SK-N-SH (cell line): ENCODE data around the gene KCNK17. TPM values are rescaled to one million over a fixed set of nuclear protein-coding genes. Genes with fewer than 3 reads are reported as not detected.

ENCODE experiments used
- CTCF ChIA-PET: fragments of 300-600, 350-600 bp; formaldehyde crosslinking; extraction: SDS; loops from one replicate; lab custom pipeline; 2021; lab: Yijun Ruan, JAX
- POLR2A ChIA-PET: fragments of 350-600 bp; sonication (Branson Sonifier 250); formaldehyde crosslinking; extraction: SDS; loops from one replicate; lab custom pipeline; 2020; ENCODE audit warnings: antibody characterized with exemption, inconsistent platforms; lab: Yijun Ruan, JAX
- DNase-seq: peaks from one replicate; pipeline ENCODE4 v3.0.0; 2012
- H2AFZ ChIP-seq: fragments of 200-600 bp; sonication (generic); 2 replicates; pipeline ENCODE4 v1.8.1; 2016; ENCODE audit warnings: antibody characterized with exemption, mild to moderate bottlenecking, low read depth
- H3F3A ChIP-seq: fragments of 200-600 bp; sonication (generic); replicated peaks from 2 replicates; pipeline ENCODE3; 2016; ENCODE audit warnings: antibody characterized with exemption, mild to moderate bottlenecking; ENCODE audit not compliant: insufficient read depth
- H3K27ac ChIP-seq, 2 experiments: fragments of 200-500 bp in 1 of 2; fragments of 200-600 bp in 1 of 2; sonication (Bioruptor generic) in 1 of 2; sonication (generic), shearing (Covaris generic) in 1 of 2; 2 replicates each; pipeline versions ENCODE4 v1.5.1 to v1.6.1; 2014 to 2016; ENCODE audit warnings: low read depth in 2 of 2, inconsistent platforms in 1 of 2, low read length in 1 of 2, mild to moderate bottlenecking in 1 of 2, mixed read lengths in 1 of 2
- H3K27me3 ChIP-seq: fragments of 200-600 bp; sonication (generic), shearing (Covaris generic); 2 replicates; pipeline ENCODE4 v1.6.1; 2016; ENCODE audit warnings: mixed run types; ENCODE audit not compliant: insufficient read depth
- H3K36me3 ChIP-seq, 2 experiments: fragments of 200-500 bp in 1 of 2; fragments of 200-600 bp in 1 of 2; sonication (Bioruptor generic) in 1 of 2; sonication (generic) in 1 of 2; replicated peaks in 1 of 2; 2 replicates each; pipeline versions ENCODE3 to v1.5.1; 2014 to 2016; ENCODE audit warnings: low read length in 1 of 2, mild to moderate bottlenecking in 1 of 2; ENCODE audit not compliant: insufficient read depth in 2 of 2, control insufficient read depth in 1 of 2
- H3K4me1 ChIP-seq, 2 experiments: fragments of 200-500 bp in 1 of 2; fragments of 200-600 bp in 1 of 2; sonication (Bioruptor generic) in 1 of 2; sonication (generic), shearing (Covaris generic) in 1 of 2; 2 replicates each; pipeline versions ENCODE4 v1.5.1 to v1.6.1; 2014 to 2016; ENCODE audit warnings: low read depth in 1 of 2, low read length in 1 of 2, mixed run types in 1 of 2; ENCODE audit not compliant: insufficient read depth in 2 of 2, control insufficient read depth in 1 of 2
- H3K4me2 ChIP-seq: fragments of 200-600 bp; sonication (generic), shearing (Covaris generic); 2 replicates; pipeline ENCODE4 v1.6.1; 2017; ENCODE audit warnings: mixed run types
- H3K4me3 ChIP-seq, 2 experiments: fragments of 200-500 bp in 1 of 2; fragments of 200-600 bp in 1 of 2; sonication (Bioruptor generic) in 1 of 2; sonication (generic), shearing (Covaris generic) in 1 of 2; 2 replicates each; pipeline versions ENCODE4 v1.5.1 to v1.8.1; 2014 to 2016; ENCODE audit warnings: low read depth in 2 of 2, inconsistent platforms in 1 of 2, low read length in 1 of 2, mild to moderate bottlenecking in 1 of 2, mixed read lengths in 1 of 2, moderate library complexity in 1 of 2
- H3K79me2 ChIP-seq: fragments of 200-600 bp; sonication (generic); 2 replicates; pipeline ENCODE4 v1.8.1; 2017; ENCODE audit warnings: mild to moderate bottlenecking; ENCODE audit not compliant: insufficient read depth
- H3K9ac ChIP-seq: fragments of 200-600 bp; sonication (generic); 2 replicates; pipeline ENCODE4 v1.6.1; 2017; ENCODE audit warnings: mixed run types
- H3K9me2 ChIP-seq: fragments of 200-600 bp; sonication (generic); 2 replicates; pipeline ENCODE4 v1.6.1; 2017; ENCODE audit warnings: mixed run types
- H3K9me3 ChIP-seq: fragments of 200-600 bp; sonication (generic); 2 replicates; pipeline ENCODE4 v1.6.1; 2017; ENCODE audit warnings: mixed run types, mild to moderate bottlenecking, moderate library complexity
- H4K20me1 ChIP-seq: fragments of 200-600 bp; sonication (generic); 2 replicates; pipeline ENCODE4 v1.6.1; 2017; ENCODE audit warnings: mild to moderate bottlenecking, mixed run types; ENCODE audit not compliant: insufficient read depth
- CHD2 ChIP-seq: fragments of 150-350 bp; IDR thresholded peaks from 2 replicates; pipeline ENCODE4 v1.6.1; 2018; ENCODE audit warnings: low read length; ENCODE audit not compliant: partially characterized antibody
- FOXM1 ChIP-seq: IDR thresholded peaks from 2 replicates; pipeline ENCODE4 v1.4.0; 2012; ENCODE audit warnings: low read depth, mild to moderate bottlenecking
- GABPA ChIP-seq: IDR thresholded peaks from 2 replicates; pipeline ENCODE4 v1.4.0; 2012; ENCODE audit warnings: low read depth, mild to moderate bottlenecking
- GATA2 ChIP-seq: sonication (generic); formaldehyde crosslinking; IDR thresholded peaks from 2 replicates; pipeline ENCODE4 v1.5.0; 2020; ENCODE audit warnings: mild to moderate bottlenecking, missing genetic modification reagents
- NRF1 ChIP-seq: IDR thresholded peaks from 2 replicates; pipeline ENCODE4 v1.6.1; 2012; ENCODE audit warnings: low read depth, mild to moderate bottlenecking, low read length
- RFX5 ChIP-seq: IDR thresholded peaks from 2 replicates; pipeline ENCODE4 v1.6.1; 2012; ENCODE audit warnings: mild to moderate bottlenecking, improper control_type of control experiment, low read length
- RXRA ChIP-seq: IDR thresholded peaks from 2 replicates; pipeline ENCODE4 v1.4.0; 2012; ENCODE audit warnings: low read depth, mild to moderate bottlenecking, borderline replicate concordance
- SIN3A ChIP-seq: IDR thresholded peaks from 2 replicates; pipeline ENCODE4 v1.6.1; 2012; ENCODE audit warnings: low read depth, mild to moderate bottlenecking, low read length, moderate library complexity, borderline replicate concordance
- SMC3 ChIP-seq: IDR thresholded peaks from 2 replicates; pipeline ENCODE4 v1.6.1; 2012; ENCODE audit warnings: low read depth, low read length, improper control_type of control experiment
- YY1 ChIP-seq: IDR thresholded peaks from 2 replicates; pipeline ENCODE4 v1.4.0; 2012; ENCODE audit warnings: low read depth, mild to moderate bottlenecking
- WGBS: methylation state at CpG from one replicate; pipeline ENCODE4 v1.1.6; 2017; ENCODE audit warnings: low lambda C conversion rate; 5-methylcytosine and 5-hydroxymethylcytosine counted together
- polyA plus RNA-seq, 3 experiments: library from polyadenylated mRNA; depleted of rRNA; stranded (reverse); fragments of >200 nt; gene quantifications; 2 replicates each; pipeline ENCODE4 v1.2.3, GENCODE V29; 2012
- TF ChIP-seq, protein P1 (sequence below): IDR thresholded peaks from 2 replicates; pipeline ENCODE4 v1.4.0; 2012; ENCODE audit warnings: low read depth, borderline replicate concordance
- TF ChIP-seq, protein P2 (sequence below): IDR thresholded peaks from 2 replicates; pipeline ENCODE4 v1.6.1; 2012; ENCODE audit warnings: mild to moderate bottlenecking, low read depth, low read length, moderate library complexity

KCNK17 gene
- polyA plus RNA-seq, 1 of the 3 experiments (the other 2 are of a cell fraction) = not detected

DNA sequence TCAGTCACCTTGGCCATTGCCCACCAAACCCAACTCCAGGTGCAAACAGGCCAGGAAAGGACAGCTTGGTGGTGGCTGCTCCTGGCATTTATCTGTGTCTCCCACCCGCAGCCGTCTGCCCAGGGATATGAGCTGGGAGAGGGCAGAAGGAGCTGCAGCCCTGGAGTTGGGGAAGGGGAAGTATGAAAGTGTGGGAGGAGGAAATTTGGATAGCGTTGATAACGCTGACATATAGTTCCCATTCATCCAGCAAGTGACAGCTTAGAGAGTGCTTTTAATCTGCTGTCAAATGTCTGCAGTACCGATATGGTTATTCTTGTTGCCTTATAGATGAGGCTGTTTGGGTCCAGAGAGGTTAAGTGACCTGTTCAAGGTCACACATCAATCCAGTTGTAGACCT lies 7.5 kb upstream of the KCNK17 start:
- no peaks in the 10 kb centered on the region for H3K79me2 ChIP-seq
- H3K4me3 ChIP-seq = no peak overlapping the region
- H3K9ac ChIP-seq = no peak overlapping the region
- CTCF ChIA-PET = interaction anchor here (1.2 to 3.8 kb wide), 5 partner anchors 11 to 156 kb away, joined by 3 to 20 read pairs (median 4); no protein-coding TSS in a partner anchor
- no peak overlapping the region for H3K4me2 ChIP-seq
- TF ChIP-seq CHD2 = no peak
- no peak for TF ChIP-seq RFX5
- TF ChIP-seq, protein P1, sequence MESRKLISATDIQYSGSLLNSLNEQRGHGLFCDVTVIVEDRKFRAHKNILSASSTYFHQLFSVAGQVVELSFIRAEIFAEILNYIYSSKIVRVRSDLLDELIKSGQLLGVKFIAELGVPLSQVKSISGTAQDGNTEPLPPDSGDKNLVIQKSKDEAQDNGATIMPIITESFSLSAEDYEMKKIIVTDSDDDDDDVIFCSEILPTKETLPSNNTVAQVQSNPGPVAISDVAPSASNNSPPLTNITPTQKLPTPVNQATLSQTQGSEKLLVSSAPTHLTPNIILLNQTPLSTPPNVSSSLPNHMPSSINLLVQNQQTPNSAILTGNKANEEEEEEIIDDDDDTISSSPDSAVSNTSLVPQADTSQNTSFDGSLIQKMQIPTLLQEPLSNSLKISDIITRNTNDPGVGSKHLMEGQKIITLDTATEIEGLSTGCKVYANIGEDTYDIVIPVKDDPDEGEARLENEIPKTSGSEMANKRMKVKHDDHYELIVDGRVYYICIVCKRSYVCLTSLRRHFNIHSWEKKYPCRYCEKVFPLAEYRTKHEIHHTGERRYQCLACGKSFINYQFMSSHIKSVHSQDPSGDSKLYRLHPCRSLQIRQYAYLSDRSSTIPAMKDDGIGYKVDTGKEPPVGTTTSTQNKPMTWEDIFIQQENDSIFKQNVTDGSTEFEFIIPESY = no peak
- TF ChIP-seq FOXM1 = no peak
- no peak for TF ChIP-seq GABPA
- no peak for TF ChIP-seq NRF1
- TF ChIP-seq, all 33 proteins: peak for 0
- H4K20me1 ChIP-seq = no peaks in the 10 kb centered on the region
- no peak for DNase-seq
- H3F3A ChIP-seq = no peaks in the 10 kb centered on the region
- no peak overlapping the region for H2AFZ ChIP-seq
- WGBS = 41% methylated on average over 4 of the region's 5 CpGs
- H3K27me3 ChIP-seq = no peaks in the 10 kb centered on the region
- no peaks in the 10 kb centered on the region for H3K9me2 ChIP-seq
- H3K4me1 ChIP-seq = peaks cover 0 to 2% of the 10 kb centered on the region in 2 experiments; a peak in 1 of 4 replicates
- POLR2A ChIA-PET = no interaction called here
- no peaks in the 10 kb centered on the region for H3K9me3 ChIP-seq
- H3K36me3 ChIP-seq = no peaks in the 10 kb centered on the region
- no peak overlapping the region for H3K27ac ChIP-seq

DNA sequence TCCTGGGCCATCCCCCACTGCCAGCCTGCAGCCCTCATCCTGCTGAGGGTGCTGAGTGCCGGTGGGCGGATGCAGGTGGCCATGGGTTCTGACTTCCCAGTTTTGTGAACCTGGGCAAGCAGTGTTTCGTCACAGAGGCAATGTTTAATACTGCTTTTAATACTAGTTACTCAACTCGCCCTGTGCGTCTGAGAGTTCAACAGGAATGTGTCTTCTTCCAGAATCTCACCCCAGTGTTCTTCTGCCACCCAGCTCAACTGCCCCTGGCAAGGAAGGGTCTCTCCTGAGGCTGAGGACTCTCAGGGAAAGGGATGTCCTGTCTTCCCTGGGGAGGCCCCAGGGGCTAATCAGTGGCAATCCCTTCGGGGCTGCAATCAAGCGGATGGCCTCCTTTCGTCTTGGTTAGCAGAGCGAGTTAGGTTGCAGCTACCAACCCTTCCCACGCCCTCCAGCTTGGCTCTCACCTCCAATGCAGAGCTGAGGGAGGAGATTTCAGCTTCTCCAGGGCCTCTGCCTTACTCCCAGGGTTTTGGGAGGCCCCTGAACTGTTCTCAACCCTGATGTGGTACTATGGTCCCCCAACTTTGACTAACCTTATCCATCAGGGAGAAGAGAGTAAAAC lies 6.3 kb upstream of the KCNK17 start:
- CTCF ChIA-PET = interaction anchor here (1.8 to 3.8 kb wide), 2 partner anchors 10 to 154 kb away, joined by 4 to 20 read pairs; no protein-coding TSS in a partner anchor
- Histone ChIP-seq H3K9ac (no peak overlapping the region), H3F3A (no peaks in the 10 kb centered on the region), H3K27me3 (no peaks in the 10 kb centered on the region), H3K9me2 (no peaks in the 10 kb centered on the region), H3K36me3 (no peaks in the 10 kb centered on the region), H3K79me2 (no peaks in the 10 kb centered on the region), H3K9me3 (no peaks in the 10 kb centered on the region), H3K4me1 (no peaks in the 10 kb centered on the region; a peak in 1 of 4 replicates), H3K4me2 (no peak overlapping the region), H2AFZ (no peak overlapping the region), H3K4me3 (no peak overlapping the region), H4K20me1 (no peaks in the 10 kb centered on the region), H3K27ac (no peak overlapping the region)
- TF ChIP-seq GATA2 (CRISPR knock-in tag) = no peak
- no peak for TF ChIP-seq SIN3A
- no peak for TF ChIP-seq RXRA
- no peak for TF ChIP-seq SMC3
- no peak for TF ChIP-seq YY1
- TF ChIP-seq RFX5 = no peak
- TF ChIP-seq, protein P2, sequence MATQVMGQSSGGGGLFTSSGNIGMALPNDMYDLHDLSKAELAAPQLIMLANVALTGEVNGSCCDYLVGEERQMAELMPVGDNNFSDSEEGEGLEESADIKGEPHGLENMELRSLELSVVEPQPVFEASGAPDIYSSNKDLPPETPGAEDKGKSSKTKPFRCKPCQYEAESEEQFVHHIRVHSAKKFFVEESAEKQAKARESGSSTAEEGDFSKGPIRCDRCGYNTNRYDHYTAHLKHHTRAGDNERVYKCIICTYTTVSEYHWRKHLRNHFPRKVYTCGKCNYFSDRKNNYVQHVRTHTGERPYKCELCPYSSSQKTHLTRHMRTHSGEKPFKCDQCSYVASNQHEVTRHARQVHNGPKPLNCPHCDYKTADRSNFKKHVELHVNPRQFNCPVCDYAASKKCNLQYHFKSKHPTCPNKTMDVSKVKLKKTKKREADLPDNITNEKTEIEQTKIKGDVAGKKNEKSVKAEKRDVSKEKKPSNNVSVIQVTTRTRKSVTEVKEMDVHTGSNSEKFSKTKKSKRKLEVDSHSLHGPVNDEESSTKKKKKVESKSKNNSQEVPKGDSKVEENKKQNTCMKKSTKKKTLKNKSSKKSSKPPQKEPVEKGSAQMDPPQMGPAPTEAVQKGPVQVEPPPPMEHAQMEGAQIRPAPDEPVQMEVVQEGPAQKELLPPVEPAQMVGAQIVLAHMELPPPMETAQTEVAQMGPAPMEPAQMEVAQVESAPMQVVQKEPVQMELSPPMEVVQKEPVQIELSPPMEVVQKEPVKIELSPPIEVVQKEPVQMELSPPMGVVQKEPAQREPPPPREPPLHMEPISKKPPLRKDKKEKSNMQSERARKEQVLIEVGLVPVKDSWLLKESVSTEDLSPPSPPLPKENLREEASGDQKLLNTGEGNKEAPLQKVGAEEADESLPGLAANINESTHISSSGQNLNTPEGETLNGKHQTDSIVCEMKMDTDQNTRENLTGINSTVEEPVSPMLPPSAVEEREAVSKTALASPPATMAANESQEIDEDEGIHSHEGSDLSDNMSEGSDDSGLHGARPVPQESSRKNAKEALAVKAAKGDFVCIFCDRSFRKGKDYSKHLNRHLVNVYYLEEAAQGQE = no peak
- WGBS = 38% methylated on average over 5 of the region's 10 CpGs
- POLR2A ChIA-PET = no interaction called here
- no peak for DNase-seq
